SK-N-SH (cell line): Measurements from ENCODE around the gene MYMK.

ENCODE experiments used
- CTCF ChIP-seq: fragments of 200-600 bp; sonication (generic); IDR thresholded peaks from 2 replicates; pipeline ENCODE4 v1.6.1; 2017; ENCODE audit warnings: antibody characterized with exemption, mild to moderate bottlenecking, moderate library complexity
- MEF2A ChIP-seq: IDR thresholded peaks from 2 replicates; pipeline ENCODE4 v1.4.0; 2012; ENCODE audit warnings: low read depth, borderline replicate concordance
- SMC3 ChIP-seq: IDR thresholded peaks from 2 replicates; pipeline ENCODE4 v1.6.1; 2012; ENCODE audit warnings: low read depth, low read length, improper control_type of control experiment
- ZBTB33 ChIP-seq: IDR thresholded peaks from 2 replicates; pipeline ENCODE4 v1.4.0; 2012; ENCODE audit warnings: low read depth, borderline replicate concordance

- no peak for TF ChIP-seq MEF2A
- TF ChIP-seq SMC3 = no peak
- no peak for TF ChIP-seq CTCF
- no peak for TF ChIP-seq ZBTB33
Observed at GRCh38 chr9:133488686-133489252, 36.0 kb downstream of the MYMK start.
